CD4-positive, alpha-beta memory T cell (primary cell): ENCODE measurements around the gene OR2AE1. TPM values are rescaled to one million over a fixed set of nuclear protein-coding genes. Genes with fewer than 3 reads are reported as not detected.

Experiments used
- CTCF ChIA-PET: fragments of 350-600 bp; sonication (Branson Sonifier 250); formaldehyde crosslinking; loops from one replicate; lab custom pipeline; 2021; ENCODE audit warnings: inconsistent platforms; ENCODE audit not compliant: partially characterized antibody; lab: Charles Lee
- POLR2A ChIA-PET: fragments of 350-600 bp; sonication (Branson Sonifier 250); formaldehyde crosslinking; loops from one replicate; lab custom pipeline; 2021; ENCODE audit not compliant: partially characterized antibody; lab: Charles Lee
- DNase-seq, 5 donors: peaks; one replicate each; pipeline versions ENCODE4 v3.0.0 to v3.0.0-alpha.2; 2020 to 2022; ENCODE audit warnings: mixed read lengths in 1 of 5
- H3K27ac ChIP-seq: one replicate; pipeline ENCODE4 v1.7.0; 2013; ENCODE audit warnings: low read depth, low read length
- H3K27me3 ChIP-seq: 2 replicates; pipeline ENCODE4 v1.7.0; 2013; ENCODE audit warnings: mild to moderate bottlenecking, low read length, moderate library complexity; ENCODE audit not compliant: insufficient read depth
- H3K36me3 ChIP-seq: 2 replicates; pipeline ENCODE4 v1.7.0; 2013; ENCODE audit warnings: mild to moderate bottlenecking, low read length, moderate library complexity; ENCODE audit not compliant: insufficient read depth
- H3K4me1 ChIP-seq: 2 replicates; pipeline ENCODE4 v1.7.0; 2013; ENCODE audit warnings: mild to moderate bottlenecking, low read length, moderate library complexity; ENCODE audit not compliant: insufficient read depth
- H3K4me3 ChIP-seq, 2 donors: one replicate each; pipeline ENCODE4 v1.7.0; 2013; ENCODE audit warnings: low read length in 2 of 2, mild to moderate bottlenecking in 1 of 2
- H3K9me3 ChIP-seq, 2 donors: one replicate each; pipeline ENCODE4 v1.7.0; 2013; ENCODE audit warnings: low read length in 2 of 2, control low read depth in 1 of 2; ENCODE audit not compliant: control insufficient read depth in 1 of 2
- H3K27ac Mint-ChIP-seq, 7 donors: one replicate each; pipeline ENCODE4 v1.8.0; 2020 to 2021; ENCODE audit warnings: mixed read lengths in 7 of 7, mild to moderate bottlenecking in 6 of 7, inconsistent platforms in 3 of 7, moderate library complexity in 3 of 7
- H3K27me3 Mint-ChIP-seq, 2 donors: one replicate each; pipeline ENCODE4 v1.8.0; 2020 to 2021; ENCODE audit warnings: mixed read lengths in 2 of 2
- H3K36me3 Mint-ChIP-seq, 2 donors: one replicate each; pipeline ENCODE4 v1.8.0; 2020 to 2021; ENCODE audit warnings: mixed read lengths in 2 of 2, inconsistent platforms in 1 of 2, mild to moderate bottlenecking in 1 of 2
- H3K4me1 Mint-ChIP-seq, 4 donors: one replicate each; pipeline ENCODE4 v1.8.0; 2020 to 2021; ENCODE audit warnings: mixed read lengths in 4 of 4, mild to moderate bottlenecking in 1 of 4
- H3K4me3 Mint-ChIP-seq, 8 donors: one replicate each; pipeline ENCODE4 v1.8.0; 2020 to 2021; ENCODE audit warnings: mixed read lengths in 8 of 8, mild to moderate bottlenecking in 7 of 8, moderate library complexity in 6 of 8, inconsistent platforms in 3 of 8
- H3K9me3 Mint-ChIP-seq, 8 donors: one replicate each; pipeline ENCODE4 v1.8.0; 2020 to 2021; ENCODE audit warnings: mixed read lengths in 8 of 8, mild to moderate bottlenecking in 5 of 8, inconsistent platforms in 3 of 8, moderate library complexity in 1 of 8
- intact Hi-C: fragments of 100-400 bp; cut with micrococcal nuclease; formaldehyde crosslinking; loops from one replicate; pipeline ENCODE4 v1.15.1; 2023
- polyA plus RNA-seq, 2 donors: library from polyadenylated mRNA; unstranded; fragments of 300-500 nt; fragmentation: Illumina TruSeq; gene quantifications; one replicate each; pipeline ENCODE4 v1.2.3, GENCODE V29; 2021
- total RNA-seq, 2 experiments: library from RNA; stranded (reverse); gene quantifications; one replicate each; pipeline ENCODE4 v1.2.3, GENCODE V29; 2021

OR2AE1 gene
- total and polyA plus RNA-seq, 4 experiments from 2014 or later, result not detected

- intact Hi-C loops, result no loop called here
- no peak for DNase-seq
- Mint-ChIP-seq H3K4me1 (no peaks in the 10 kb centered on the region), H3K27me3 (peaks cover 6 to 9% of the 10 kb centered on the region in 2 donors), H3K36me3 (no peaks in the 10 kb centered on the region), H3K4me3 (no peak overlapping the region), H3K27ac (no peak overlapping the region), H3K9me3 (no peaks in the 10 kb centered on the region)
- H3K27me3 ChIP-seq, result no peaks in the 10 kb centered on the region
- POLR2A ChIA-PET, result no interaction called here
- no peaks in the 10 kb centered on the region for H3K36me3 ChIP-seq
- CTCF ChIA-PET, result interaction anchor here (0.5 kb wide), 1 partner anchor 302 kb away, joined by 3 read pairs; no protein-coding TSS in a partner anchor
- H3K9me3 ChIP-seq, result no peaks in the 10 kb centered on the region
- H3K27ac ChIP-seq, result no peak overlapping the region
- H3K4me3 ChIP-seq, result no peak overlapping the region
- H3K4me1 ChIP-seq, result no peaks in the 10 kb centered on the region
These were observed 45.2 kb downstream of the OR2AE1 start for GRCh38 chr7:99831595-99831994.

DNA sequence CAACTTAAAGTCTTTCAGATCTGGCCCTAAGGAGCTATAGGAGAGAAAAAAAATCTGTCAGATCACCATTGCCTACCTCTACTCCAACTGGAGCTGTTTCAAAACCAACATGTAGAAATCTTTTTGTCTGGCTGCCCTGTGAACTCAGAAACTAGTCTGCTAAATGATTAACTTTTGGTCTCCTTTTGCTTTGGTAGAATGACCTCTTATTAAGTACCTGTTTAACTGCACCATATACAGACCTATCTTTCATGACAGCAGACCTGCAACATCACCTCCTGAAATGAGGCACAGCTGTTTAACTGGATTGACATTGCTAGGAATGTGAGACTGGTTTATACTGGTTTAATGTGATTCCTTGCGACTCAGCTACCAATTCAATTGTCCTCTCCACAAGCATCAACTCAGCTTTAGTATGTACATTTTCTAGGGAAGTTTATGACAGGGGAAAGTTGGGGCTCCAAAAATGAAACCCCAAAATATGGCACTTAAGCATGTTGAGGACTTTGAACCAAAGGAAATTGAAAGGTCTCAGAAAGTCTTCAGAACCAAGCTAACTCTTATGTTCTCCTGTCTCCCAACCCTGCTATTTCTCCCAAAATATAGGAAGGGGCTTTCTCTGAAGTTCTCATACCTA lies 47.2 kb downstream of the OR2AE1 start:
- peaks cover 7 to 9% of the 10 kb centered on the region in 2 donors for H3K27me3 Mint-ChIP-seq
- POLR2A ChIA-PET, result no interaction called here

GRCh38 chr7:99828811-99829210 lies 48.0 kb downstream of the OR2AE1 start:
- Mint-ChIP-seq H3K9me3 (no peaks in the 10 kb centered on the region), H3K36me3 (no peaks in the 10 kb centered on the region), H3K4me3 (no peak overlapping the region), H3K27me3 (peaks cover 7 to 9% of the 10 kb centered on the region in 2 donors), H3K27ac (no peak overlapping the region), H3K4me1 (no peaks in the 10 kb centered on the region)
- H3K9me3 ChIP-seq, result no peaks in the 10 kb centered on the region
- intact Hi-C loops, result no loop called here
- H3K4me3 ChIP-seq, result no peak overlapping the region
- no peaks in the 10 kb centered on the region for H3K4me1 ChIP-seq
- ChIA-PET CTCF (no interaction called here), POLR2A (no interaction called here)
- no peaks in the 10 kb centered on the region for H3K36me3 ChIP-seq
- no peak overlapping the region for H3K27ac ChIP-seq
- no peak for DNase-seq
- H3K27me3 ChIP-seq, result no peaks in the 10 kb centered on the region

More for the DNA sequence above, 47.2 kb downstream of the OR2AE1 start:
- no peak overlapping the region for H3K27ac Mint-ChIP-seq
- intact Hi-C loops, result no loop called here
- H3K4me1 ChIP-seq, result no peaks in the 10 kb centered on the region
- no peaks in the 10 kb centered on the region for H3K36me3 Mint-ChIP-seq
- no peaks in the 10 kb centered on the region for H3K4me1 Mint-ChIP-seq
- no peak for DNase-seq
- H3K4me3 Mint-ChIP-seq, result no peak overlapping the region
- H3K4me3 ChIP-seq, result no peak overlapping the region
- no peaks in the 10 kb centered on the region for H3K9me3 ChIP-seq
- CTCF ChIA-PET, result no interaction called here
- no peak overlapping the region for H3K27ac ChIP-seq
- no peaks in the 10 kb centered on the region for H3K9me3 Mint-ChIP-seq
- no peaks in the 10 kb centered on the region for H3K27me3 ChIP-seq
- H3K36me3 ChIP-seq, result no peaks in the 10 kb centered on the region

GRCh38 chr7:99827040-99827778 lies 49.6 kb downstream of the OR2AE1 start:
- ChIA-PET CTCF (no interaction called here), POLR2A (no interaction called here)
- no peak overlapping the region for H3K4me3 Mint-ChIP-seq
- H3K4me3 ChIP-seq, result no peak overlapping the region
- no peaks in the 10 kb centered on the region for H3K36me3 ChIP-seq
- peaks cover 5 to 9% of the 10 kb centered on the region in 2 donors for H3K27me3 Mint-ChIP-seq
- DNase-seq, result no peak
- H3K27ac ChIP-seq, result no peak overlapping the region
- H3K27me3 ChIP-seq, result no peaks in the 10 kb centered on the region
- no peaks in the 10 kb centered on the region for H3K36me3 Mint-ChIP-seq
- H3K27ac Mint-ChIP-seq, result no peak overlapping the region
- H3K4me1 Mint-ChIP-seq, result no peaks in the 10 kb centered on the region
- no peaks in the 10 kb centered on the region for H3K9me3 ChIP-seq
- H3K9me3 Mint-ChIP-seq, result no peaks in the 10 kb centered on the region
- H3K4me1 ChIP-seq, result no peaks in the 10 kb centered on the region
- intact Hi-C loops, result no loop called here

Other genes with a start within 250 kb of the OR2AE1 start
- not detected for gene CYP3A5, start 197.0 kb downstream of the OR2AE1 start, total RNA-seq
- gene CYP3A5, start 197.0 kb downstream of the OR2AE1 start, polyA plus RNA-seq, result under 1 TPM; 0.19 to 0.45 TPM
- not detected for gene CYP3A7, start 141.8 kb downstream of the OR2AE1 start, total RNA-seq
- gene CYP3A7, start 141.8 kb downstream of the OR2AE1 start, polyA plus RNA-seq, result under 1 TPM in 1 of 2 donors, not detected in 1; 0.07 TPM
- gene CYP3A4, start 92.8 kb downstream of the OR2AE1 start, total RNA-seq, result not detected
- not detected for gene CYP3A4, start 92.8 kb downstream of the OR2AE1 start, polyA plus RNA-seq
- gene CYP3A43, start 49.0 kb downstream of the OR2AE1 start, total RNA-seq, result not detected
- not detected for gene CYP3A43, start 49.0 kb downstream of the OR2AE1 start, polyA plus RNA-seq
- gene TRIM4, start 42.5 kb upstream of the OR2AE1 start, total RNA-seq, result 10 to 100 TPM; 69.0 to 69.7 TPM
- 10 to 100 TPM; 18.2 to 28.8 TPM for gene TRIM4, start 42.5 kb upstream of the OR2AE1 start, polyA plus RNA-seq
- under 1 TPM; 0.39 to 0.61 TPM for gene GJC3, start 52.6 kb upstream of the OR2AE1 start, total RNA-seq
- under 1 TPM; 0.23 to 0.94 TPM for gene GJC3, start 52.6 kb upstream of the OR2AE1 start, polyA plus RNA-seq
- gene AZGP1, start 99.0 kb upstream of the OR2AE1 start, total RNA-seq, result not detected
- not detected for gene AZGP1, start 99.0 kb upstream of the OR2AE1 start, polyA plus RNA-seq
- 100 to 1,000 TPM in 1 of 2 experiments, 10 to 100 TPM in 1; 94.8 to 101 TPM for gene ZKSCAN1, start 138.6 kb upstream of the OR2AE1 start, total RNA-seq
- gene ZKSCAN1, start 138.6 kb upstream of the OR2AE1 start, polyA plus RNA-seq, result 10 to 100 TPM; 25.0 to 47.0 TPM
- gene ZSCAN21, start 172.7 kb upstream of the OR2AE1 start, total RNA-seq, result 10 to 100 TPM in 1 of 2 experiments, 1 to 10 TPM in 1; 9.9 to 10.6 TPM
- gene ZSCAN21, start 172.7 kb upstream of the OR2AE1 start, polyA plus RNA-seq, result 1 to 10 TPM; 2.5 to 9.7 TPM
- 10 to 100 TPM; 44.2 to 44.8 TPM for gene ZNF3, start 204.7 kb upstream of the OR2AE1 start, total RNA-seq
- gene ZNF3, start 204.7 kb upstream of the OR2AE1 start, polyA plus RNA-seq, result 10 to 100 TPM; 11.9 to 25.4 TPM
- 10 to 100 TPM; 85.5 to 89.2 TPM for gene COPS6, start 211.9 kb upstream of the OR2AE1 start, total RNA-seq
- gene COPS6, start 211.9 kb upstream of the OR2AE1 start, polyA plus RNA-seq, result 100 to 1,000 TPM; 155 to 261 TPM
- gene MCM7, start 224.4 kb upstream of the OR2AE1 start, total RNA-seq, result 100 to 1,000 TPM; 164 to 173 TPM
- 10 to 100 TPM; 26.9 to 29.9 TPM for gene MCM7, start 224.4 kb upstream of the OR2AE1 start, polyA plus RNA-seq
- 10 to 100 TPM; 12.1 to 14.9 TPM for gene AP4M1, start 224.6 kb upstream of the OR2AE1 start, total RNA-seq
- gene AP4M1, start 224.6 kb upstream of the OR2AE1 start, polyA plus RNA-seq, result 1 to 10 TPM; 3.2 to 4.3 TPM
- 10 to 100 TPM; 61.6 to 62.2 TPM for gene TAF6, start 242.3 kb upstream of the OR2AE1 start, total RNA-seq
- 10 to 100 TPM; 25.3 to 35.2 TPM for gene TAF6, start 242.3 kb upstream of the OR2AE1 start, polyA plus RNA-seq
- gene CNPY4, start 242.6 kb upstream of the OR2AE1 start, total RNA-seq, result 10 to 100 TPM; 69.0 to 69.8 TPM
- gene CNPY4, start 242.6 kb upstream of the OR2AE1 start, polyA plus RNA-seq, result 10 to 100 TPM; 14.8 to 24.8 TPM
- gene MBLAC1, start 249.9 kb upstream of the OR2AE1 start, total RNA-seq, result 1 to 10 TPM; 6.4 to 6.8 TPM
- 1 to 10 TPM in 1 of 2 donors, under 1 TPM in 1; 0.77 to 1.2 TPM for gene MBLAC1, start 249.9 kb upstream of the OR2AE1 start, polyA plus RNA-seq